GM11168 (cell line): ENCODE results near the gene PITPNB.

ENCODE experiments used
- in situ Hi-C: fragments of 300-500 bp; cut with MboI; formaldehyde crosslinking; loops from one replicate; pipeline ENCODE4 v1.12.0; 2022; ENCODE audit warnings: low sequenced_read_pairs; ENCODE audit not compliant: unreplicated experiment

Gene PITPNB

DNA sequence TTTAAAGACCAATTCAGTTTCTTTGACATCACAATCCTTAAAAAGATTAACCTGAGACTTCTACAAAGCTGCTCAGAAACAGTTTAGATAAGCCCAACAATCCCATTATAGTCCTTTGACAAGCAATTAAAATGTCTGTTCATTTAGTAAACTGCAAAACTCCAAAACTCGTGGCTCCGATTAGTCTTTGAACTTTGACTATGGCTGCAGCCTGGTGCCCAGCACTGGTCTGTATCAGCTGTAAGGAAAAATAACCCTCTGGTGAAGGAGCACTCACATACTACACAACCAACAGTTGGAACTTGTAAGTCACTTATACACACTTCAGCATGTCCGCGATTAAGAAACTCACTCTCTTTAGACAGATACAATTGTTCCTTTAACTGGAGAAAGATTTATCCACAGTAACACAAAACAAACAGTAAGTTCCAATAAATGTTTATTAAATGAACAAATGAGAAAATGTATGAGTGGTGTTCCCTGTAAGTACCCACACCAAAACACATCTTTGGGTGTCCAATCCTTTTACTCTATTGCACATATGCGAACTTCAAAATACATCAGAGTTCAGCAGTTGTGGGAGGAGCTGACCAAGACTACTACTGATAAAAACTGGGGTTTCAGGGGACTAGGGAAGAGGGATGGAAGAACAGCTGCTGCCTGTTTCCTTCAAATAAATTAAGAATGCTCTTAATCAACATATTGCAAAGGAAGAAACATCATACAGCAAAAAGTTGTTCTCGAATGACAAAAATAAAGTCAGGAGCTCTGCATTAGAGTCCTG lies 36.4 kb downstream of the PITPNB start:
- in situ Hi-C loops = no loop called here

DNA sequence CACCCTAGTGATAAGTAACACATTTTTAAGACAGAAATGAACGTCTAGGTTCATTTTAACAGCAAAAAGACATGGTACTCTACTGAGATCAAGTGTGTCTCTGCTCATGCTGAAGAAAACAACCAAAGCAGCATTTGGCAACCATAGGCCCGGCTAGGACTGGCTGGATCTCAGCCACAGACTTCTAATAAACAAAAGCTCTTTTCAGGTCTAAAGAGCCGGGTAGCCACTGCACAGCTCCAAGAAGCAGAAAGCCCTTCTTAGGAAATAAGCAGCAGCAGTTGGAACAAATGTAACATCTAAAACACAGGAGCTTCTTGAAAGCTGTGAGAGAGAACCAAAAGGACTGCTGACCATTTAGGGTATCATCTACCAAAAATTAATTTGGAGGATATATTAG lies 37.6 kb downstream of the PITPNB start:
- in situ Hi-C loops = no loop called here

DNA sequence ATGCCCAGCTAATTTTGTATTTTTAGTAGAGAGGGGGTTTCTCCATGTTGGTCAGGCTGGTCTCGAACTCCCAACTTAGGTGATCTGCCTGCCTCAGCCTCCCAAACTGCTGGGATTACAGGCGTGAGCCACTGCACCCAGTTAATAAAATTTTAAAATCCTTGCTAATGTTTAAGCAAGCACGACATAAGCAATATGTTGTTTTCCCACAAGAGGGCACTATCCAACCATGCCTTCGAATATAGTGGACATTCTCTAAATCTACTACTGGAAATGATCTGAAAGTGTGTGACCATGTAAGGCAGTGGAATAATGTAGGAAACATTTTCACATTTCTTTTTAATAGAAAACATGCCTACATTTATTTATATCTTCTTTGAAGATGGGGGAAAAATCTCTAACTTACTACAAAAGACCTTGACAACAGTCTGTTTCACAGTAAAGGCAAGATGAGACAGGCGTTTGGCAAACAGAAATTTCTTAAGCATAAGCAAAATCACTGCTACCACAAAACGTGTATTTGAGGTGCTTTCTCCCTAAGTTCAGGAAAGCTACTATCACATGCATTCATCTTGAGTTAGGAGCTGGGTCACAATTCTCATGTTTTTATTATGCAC lies 38.2 kb downstream of the PITPNB start:
- in situ Hi-C loops = no loop called here

DNA sequence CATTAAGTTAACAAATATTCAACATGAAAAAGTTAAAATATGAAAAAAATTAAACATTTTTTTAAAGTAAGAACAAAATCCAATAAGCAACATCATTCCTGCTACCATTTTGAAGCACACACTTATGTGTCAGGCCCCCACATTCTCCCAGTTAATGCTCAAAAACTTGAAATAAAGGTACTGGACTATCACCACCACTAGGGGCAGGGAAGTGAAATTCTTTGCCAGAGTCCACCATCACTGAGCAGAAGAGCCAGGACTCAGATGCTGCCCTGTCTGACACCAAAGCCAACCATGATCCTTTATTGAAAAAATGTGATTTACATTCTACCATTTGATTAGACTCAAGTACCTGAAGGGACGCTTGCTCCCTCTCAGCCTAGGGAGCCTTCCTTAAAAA lies 39.1 kb downstream of the PITPNB start:
- in situ Hi-C loops = no loop called here

DNA sequence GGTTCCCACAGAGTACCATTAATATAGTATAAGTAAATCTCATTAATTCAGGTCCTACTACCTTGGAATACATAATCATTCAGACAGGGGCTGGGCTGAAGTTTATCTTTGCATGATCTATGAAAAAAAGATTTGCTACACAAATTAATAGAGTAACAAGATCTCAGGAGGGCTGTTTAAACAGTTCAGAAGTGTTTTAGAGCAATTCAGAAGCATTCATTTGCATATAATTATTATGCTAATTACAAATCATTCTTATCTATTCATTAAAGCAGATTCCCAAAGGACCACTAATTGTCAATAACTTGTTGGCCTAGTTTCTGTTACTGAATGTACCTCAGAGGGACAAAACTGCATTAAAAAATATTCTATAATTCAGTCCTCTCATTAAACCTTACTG lies 40.5 kb downstream of the PITPNB start:
- in situ Hi-C loops = no loop called here

DNA sequence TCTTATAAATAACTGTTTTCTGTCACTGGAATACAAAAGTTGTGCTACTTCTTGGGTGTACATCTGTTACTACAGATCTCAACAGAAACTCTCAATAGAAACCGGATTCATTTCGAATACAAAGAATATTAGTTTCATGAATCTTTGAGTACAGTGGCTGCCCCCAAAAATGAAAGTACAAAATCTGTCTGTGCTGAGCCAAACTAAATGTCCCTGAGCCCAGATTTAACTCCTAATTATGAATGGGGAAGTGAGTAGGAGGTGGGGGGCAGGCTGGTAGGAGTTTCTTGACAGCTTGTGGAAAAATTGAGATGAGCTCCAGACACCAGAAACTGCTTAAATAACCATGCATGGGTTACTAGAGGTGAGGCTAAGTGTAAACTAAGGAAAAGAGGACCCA lies 41.6 kb downstream of the PITPNB start:
- in situ Hi-C loops = no loop called here

DNA sequence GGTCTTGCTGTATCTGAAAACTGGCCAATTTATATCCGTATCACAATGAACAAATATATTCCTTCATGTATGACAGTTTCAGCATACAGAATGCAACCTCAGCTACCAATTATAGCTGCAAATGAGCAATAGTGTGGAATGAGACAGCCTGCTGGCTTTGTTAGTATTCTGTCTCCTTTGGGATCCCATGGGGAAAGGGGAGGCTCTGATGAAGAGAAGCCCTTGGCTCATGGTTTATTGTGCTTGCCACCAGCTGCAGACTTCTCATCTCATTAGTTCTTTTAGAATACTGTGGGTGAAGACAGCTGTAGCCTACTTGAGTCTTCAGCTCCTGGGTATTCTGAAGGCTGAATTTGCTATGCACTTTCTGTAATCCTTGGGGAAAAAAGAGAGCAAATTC lies 42.4 kb downstream of the PITPNB start:
- in situ Hi-C loops = no loop called here

DNA sequence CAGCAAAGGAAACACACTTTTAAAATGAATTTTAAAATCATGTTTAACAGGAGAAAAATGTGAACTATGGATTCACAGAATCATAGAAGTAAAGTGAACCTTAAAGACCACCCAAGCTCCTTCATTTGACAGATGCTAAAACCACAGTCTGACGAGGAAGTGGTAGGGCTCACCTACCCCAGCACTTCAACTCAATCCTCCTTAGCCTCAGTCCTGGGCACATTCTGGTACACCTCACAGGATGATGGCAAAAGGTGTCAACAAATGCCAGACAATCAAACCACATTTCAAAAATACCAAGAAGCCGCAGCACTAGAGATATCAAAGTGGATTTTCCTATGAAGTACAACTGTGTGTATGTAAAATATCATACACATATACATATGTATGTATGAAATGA lies 43.1 kb downstream of the PITPNB start:
- in situ Hi-C loops = no loop called here

DNA sequence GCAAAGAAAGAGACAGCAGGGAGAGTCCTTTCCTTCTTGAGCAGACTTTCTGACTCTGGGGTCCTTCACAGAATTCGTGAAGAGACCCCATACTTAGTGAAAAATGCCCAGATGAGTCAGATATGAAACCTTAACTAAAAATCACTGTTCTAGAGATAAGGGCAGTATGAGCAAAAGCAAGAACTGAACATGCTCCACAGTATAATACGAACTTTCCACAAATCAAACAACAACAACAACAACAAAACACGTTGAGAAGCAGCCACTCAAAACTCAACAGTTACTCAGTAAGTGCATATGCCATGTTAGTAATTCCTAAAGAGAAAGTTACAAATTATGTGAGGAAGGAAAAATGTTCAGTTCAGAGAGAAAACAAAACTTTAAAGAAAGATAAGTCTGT lies 44.3 kb downstream of the PITPNB start:
- in situ Hi-C loops = no loop called here

DNA sequence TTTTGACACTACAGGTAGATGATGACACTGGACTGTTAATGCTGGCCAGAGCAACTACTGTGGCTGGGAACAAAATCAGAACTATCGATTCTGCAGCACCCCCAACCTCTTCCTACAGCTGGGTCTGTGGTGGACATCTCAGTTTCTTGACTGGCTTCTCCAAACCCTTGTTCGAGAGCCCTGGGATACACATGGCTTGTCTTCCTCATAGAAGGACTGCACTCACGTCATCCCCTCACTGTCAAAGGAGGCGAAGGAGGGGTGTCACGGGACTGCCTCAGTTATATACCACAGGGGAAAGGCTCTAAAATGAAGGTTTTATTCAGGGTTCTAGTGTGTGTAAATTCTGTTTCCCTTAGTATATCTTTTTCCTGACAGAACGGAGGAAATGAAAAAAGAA lies 44.9 kb downstream of the PITPNB start:
- in situ Hi-C loops = no loop called here

DNA sequence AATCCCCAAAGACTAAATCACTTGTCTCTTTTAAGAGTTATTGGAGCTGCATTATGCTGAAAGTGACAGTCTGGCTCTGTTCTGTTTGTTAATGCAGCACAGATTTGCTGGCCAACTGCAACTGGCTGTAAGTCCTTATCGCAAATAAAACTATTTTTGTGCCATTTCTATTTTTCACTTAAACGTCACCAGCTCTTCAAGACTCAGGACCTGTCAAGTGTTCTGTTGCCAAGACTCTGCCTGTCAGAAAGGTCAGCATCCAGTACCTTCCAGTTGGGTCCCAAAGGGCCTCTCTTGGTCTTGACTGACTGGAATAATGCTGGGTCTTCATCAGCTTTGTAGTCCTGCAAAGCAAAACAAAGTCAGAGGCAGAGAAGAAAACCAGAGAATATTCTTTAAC lies 45.6 kb downstream of the PITPNB start:
- in situ Hi-C loops = no loop called here

DNA sequence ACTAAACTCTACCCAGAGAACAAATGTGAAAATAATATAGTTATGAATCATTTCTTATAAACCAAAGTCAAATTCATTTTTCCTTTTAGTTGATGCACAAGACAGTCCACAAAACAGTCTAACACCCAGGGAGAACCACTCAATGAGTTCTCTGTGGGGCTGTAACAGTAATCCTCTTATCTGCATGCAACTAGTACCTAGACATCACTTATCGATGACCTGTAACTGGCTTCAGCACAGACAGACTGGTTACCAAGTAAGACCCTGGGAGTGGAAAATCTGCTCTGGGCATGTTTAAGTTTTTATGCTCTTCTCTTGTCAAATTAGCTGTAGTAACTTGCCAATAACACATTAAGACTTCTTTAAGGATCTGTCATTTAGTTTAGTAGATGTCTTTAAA lies 46.6 kb downstream of the PITPNB start:
- in situ Hi-C loops = no loop called here

DNA sequence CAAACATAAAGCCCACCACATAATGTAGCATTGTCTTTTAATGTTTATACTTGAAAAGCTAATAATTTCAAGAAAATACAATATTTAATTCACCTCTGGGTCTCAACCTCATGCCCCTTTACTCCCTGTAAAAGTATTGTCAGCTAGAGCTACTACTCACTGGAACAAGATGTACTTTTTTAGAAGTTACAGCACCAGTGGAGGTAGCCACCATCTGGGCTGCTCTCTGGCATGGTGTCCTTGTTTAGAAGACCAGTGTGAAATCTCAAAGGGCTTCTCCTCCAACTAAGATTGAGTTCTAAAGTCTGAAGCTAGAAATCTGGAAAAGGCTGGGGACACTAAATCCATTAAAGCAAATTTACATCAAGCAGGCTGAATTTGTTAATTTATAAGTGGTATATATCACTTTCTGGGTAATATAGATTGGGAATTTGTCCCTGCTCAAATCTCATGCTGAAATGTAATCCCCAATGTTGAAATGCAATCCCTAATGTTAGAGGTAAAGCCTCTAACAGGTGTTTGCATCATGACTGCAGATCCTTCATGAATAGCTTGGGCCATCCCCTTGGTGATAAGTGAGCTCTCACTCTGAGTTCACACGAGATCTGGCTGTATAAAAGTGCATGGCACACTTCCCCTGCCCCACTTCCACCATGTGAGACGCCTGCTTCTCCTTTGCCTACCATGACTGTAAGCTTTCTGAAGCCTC lies 47.6 kb downstream of the PITPNB start:
- in situ Hi-C loops = no loop called here

DNA sequence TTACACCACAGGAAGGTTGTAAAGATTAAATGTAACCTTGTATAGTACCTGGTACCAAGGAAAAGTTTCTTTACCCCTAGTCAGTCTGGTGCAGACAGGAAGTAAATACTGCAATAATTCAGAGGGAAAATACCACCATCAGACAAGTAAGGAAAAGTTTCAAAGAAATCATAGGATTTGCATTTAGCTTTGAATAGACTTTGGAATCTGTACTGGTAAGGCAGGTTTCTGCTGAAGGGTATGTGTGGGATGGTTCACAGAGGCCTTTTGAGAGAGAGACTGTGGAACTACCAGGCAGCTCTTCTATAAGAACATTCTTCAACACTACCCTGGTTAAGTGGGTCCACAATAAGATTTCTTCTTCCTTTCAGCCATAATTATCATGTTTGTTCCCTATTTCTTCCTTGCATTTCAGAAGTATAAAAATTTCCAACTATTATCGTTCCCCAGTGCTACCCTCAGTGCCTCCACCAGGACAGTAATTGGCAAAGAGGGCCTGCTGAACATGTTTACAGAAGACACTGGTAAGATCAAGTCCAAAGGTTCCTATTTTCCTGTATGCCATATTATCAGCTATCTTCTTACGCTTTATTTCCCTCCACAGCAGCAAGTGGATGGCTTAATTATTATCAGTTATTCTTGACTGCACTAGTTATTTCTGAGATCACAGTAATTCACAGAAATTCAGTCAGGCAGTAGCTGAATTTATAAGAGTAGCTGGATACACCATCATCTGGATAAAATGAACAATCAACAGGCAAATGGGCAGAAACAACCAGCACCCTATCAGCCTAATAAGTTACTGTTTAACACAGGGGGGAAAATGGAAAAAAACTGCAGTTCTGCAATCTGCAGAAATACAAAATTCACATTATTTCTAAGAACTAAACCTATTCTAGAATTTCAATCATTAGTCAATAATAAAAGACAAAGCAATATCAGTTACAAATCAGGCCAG lies 48.5 kb downstream of the PITPNB start:
- in situ Hi-C loops = no loop called here

DNA sequence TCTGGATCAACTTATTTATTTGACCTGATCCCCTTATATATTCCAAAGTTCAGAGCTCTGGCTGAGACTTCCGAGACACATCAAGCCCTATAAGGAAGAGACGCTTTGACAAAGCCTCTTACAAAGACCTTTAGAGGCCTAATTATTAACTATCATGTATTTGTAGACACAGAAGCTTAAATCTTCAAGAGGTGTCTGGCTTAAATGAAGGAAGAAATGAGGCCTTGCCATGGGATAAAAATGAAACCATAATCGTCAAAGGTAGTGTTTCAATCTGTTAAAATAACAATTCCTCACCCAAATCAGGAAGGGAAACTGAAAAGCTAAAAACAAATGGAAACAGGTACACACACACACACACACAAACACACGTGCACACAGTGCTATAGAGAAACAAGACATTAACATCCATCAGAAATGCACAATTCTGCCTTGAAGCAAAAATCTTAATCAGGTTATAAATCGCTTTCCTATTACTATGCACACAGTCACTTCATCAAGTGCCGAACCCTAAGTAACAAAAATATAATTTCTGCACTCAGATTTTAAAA lies 50.2 kb downstream of the PITPNB start:
- in situ Hi-C loops = no loop called here

DNA sequence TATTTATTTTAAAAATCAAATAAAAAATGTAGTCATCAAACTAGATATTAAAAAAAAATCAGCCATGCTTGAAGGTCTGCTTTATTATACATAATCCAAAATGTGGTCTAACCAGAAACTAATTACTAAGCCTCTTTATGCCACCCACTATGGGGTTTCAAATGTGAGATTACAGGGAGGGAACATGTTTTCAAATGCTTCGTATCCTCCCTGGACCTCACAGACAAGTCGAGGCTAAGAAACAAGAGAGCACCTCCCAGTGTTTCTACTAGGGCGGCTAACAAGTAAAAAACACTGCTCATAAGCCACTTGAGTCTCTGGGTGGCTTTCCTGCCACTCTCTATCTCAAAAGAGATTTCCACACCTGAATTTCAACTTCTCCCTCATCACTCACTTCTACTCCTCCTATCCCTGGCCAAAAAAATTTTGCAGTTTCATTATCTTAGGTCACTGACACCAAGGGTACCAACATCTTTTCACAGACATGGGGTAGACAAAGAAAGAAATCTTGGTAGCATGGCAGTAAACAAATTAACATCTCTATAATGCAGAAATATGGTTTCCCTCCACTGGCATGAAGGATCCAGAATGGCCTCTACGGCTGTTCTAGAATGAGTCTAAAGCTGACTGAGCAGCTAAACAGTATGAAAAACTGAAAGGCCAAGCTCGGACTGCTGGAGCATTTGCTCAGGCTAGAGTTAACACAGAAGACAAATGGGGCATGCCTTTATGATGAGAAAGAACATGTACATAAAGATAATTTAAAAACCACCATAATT lies 50.9 kb downstream of the PITPNB start:
- in situ Hi-C loops = no loop called here

DNA sequence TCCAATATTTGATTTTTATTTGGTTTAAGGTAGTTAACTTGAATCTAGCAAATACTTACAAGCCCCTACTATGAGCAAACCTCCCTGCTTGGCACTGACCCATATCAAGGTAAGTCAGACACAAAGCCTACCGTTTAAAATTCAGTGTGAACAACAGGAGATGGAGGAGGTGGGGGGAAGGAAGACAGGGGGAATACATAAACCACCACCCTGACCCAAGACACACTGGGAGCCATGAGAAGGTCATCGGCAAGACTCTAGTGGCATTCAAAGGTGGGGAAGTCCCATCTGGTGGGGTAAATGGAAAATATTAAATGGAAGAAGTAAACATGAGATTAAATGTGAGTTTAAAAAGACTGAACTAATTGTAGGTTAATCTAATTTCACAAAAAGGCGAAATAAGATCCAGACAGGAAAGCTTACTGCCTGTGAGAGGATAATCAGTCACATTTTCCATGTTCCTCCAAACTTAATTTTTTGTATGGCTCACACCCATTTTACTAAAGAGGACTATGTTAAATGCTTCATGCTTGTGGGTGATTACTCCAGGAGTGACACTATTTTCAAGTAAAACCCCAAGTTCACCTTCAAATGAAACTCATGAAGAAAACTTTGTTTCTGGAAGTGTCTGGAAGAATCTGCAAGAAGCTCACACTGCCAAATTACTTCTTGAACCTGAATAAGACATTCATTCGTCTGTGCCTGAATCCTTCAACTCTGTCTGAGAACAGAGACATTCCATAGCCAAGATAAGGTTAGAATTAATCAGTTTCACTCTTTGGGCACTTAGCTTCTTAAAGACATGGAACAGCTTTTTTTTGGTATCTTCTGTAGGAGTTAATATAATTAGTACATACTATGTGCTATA lies 51.7 kb downstream of the PITPNB start:
- in situ Hi-C loops = no loop called here
